ENCODE results near the gene CIITA. TPM values are rescaled to one million over a fixed set of nuclear protein-coding genes. Genes with fewer than 3 reads are reported as not detected.

The CIITA gene
- total RNA-seq, 1 experiment from 2014 or later: not detected

DNA sequence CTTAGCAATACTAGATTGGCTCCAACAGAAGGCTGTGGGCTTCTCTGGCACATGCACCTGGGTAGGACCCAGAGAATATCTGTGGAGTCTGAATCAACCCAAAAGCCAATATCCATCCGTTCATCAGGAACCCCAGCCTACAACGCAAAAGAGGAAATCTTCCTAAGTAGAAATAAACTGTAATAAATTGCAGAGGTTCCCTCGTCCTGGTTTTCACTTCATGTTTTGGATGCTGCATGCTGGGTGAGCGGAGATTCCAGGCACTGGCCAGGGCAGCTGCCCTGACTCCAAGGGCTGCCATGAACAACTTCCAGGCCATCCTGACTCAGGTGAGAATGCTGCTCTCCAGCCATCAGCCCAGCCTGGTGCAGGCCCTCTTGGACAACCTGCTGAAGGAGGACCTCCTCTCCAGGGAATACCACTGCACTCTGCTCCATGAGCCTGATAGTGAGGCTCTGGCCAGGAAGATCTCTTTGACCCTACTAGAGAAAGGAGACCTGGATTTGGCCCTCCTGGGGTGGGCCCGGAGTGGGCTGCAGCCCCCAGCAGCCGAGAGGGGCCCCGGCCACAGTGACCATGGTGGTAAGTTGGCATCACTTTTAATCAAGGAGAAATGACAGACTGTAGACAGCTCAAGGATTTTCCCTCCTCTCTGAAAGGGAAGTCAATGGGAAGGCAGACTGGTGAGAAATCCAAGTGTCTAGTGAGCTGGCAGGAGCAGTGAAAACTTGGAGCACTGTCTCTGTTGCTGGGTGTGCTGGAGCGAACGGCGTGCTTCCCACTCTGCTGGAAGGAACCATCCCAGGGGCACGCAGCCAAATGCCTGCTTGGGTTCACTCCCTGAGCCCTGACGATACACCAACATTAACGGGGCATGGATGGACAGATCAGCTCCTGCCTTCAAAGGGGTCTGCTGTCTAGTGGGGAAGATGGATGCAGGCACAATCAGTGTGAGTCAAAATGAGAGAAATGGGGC is 10.7 kb upstream of the CIITA start:
- Histone ChIP-seq H2AFZ (ENCODE audit: low read length) (no peak overlapping the region), H3K56ac (ENCODE audit: insufficient read length, low read depth, low read length) (no peak overlapping the region), H3K4me2 (ENCODE audit: insufficient read depth, insufficient read length, low read length) (no peak overlapping the region), H3K27me3 (ENCODE audit: insufficient read depth, low read length) (no peaks in the 10 kb centered on the region), H2BK5ac (ENCODE audit: insufficient read length, low read length) (no peak overlapping the region), H4K5ac (ENCODE audit: insufficient read length, low read depth, low read length) (no peak overlapping the region), H3K4ac (ENCODE audit: low read depth, low read length) (no peak overlapping the region), H3K18ac (ENCODE audit: insufficient read length, low read depth, low read length) (no peak overlapping the region), H3K27ac (ENCODE audit: insufficient read length, low read depth, low read length) (no peak overlapping the region), H3K79me1 (ENCODE audit: insufficient read depth, low read depth, low read length, poor library complexity, severe bottlenecking) (no peaks in the 10 kb centered on the region), H3K23ac (ENCODE audit: insufficient read length, low read depth, low read length) (no peak overlapping the region), H3T11ph (ENCODE audit: low read length) (no peak overlapping the region), H3K9me3 (ENCODE audit: control insufficient read depth, low read depth, low read length) (no peaks in the 10 kb centered on the region), H2BK15ac (ENCODE audit: low read depth, low read length) (no peak overlapping the region), H2BK12ac (ENCODE audit: insufficient read length, low read depth, low read length) (no peak overlapping the region), H3K9ac (ENCODE audit: extremely low read depth, insufficient read length, low read length) (no peak overlapping the region), H4K8ac (replicated peaks; ENCODE audit: insufficient read length, low read depth, low read length) (no peak overlapping the region), H4K91ac (ENCODE audit: insufficient read length, low read depth, low read length) (no peak overlapping the region), H4K20me1 (ENCODE audit: control insufficient read depth, insufficient read depth, insufficient read length) (no peaks in the 10 kb centered on the region), H2BK20ac (ENCODE audit: low read depth, low read length, poor library complexity, severe bottlenecking) (no peak overlapping the region), H3K79me2 (ENCODE audit: insufficient read depth, low read length) (no peaks in the 10 kb centered on the region), H3K4me1 (ENCODE audit: insufficient read depth, low read length) (no peaks in the 10 kb centered on the region; the same call in 1 of the 2 replicates), H3K14ac (ENCODE audit: insufficient read depth, low read length) (no peak overlapping the region; the same call in 1 of the 2 replicates), H2BK120ac (ENCODE audit: low read depth, low read length, poor library complexity, severe bottlenecking) (no peak overlapping the region), H3K23me2 (ENCODE audit: insufficient read length, low read depth, low read length, poor library complexity, severe bottlenecking) (no peaks in the 10 kb centered on the region), H2AK5ac (ENCODE audit: insufficient read length, low read length) (no peak overlapping the region)
- Mint-ChIP-seq H3K4me3 (no peak overlapping the region; a peak in 1 of 5 replicates), H3K27ac (peak overlapping the region in 1 of 3 experiments; percentile 68; a peak in 1 of 7 replicates), H3K27me3 (ENCODE audit: low read depth) (peaks cover 11% of the 10 kb centered on the region), H3K36me3 (ENCODE audit: insufficient read depth in 1 of 3, low read depth in 3 of 3) (no peaks in the 10 kb centered on the region), H3K4me1 (peaks cover 12 to 17% of the 10 kb centered on the region in 2 experiments), H3K9me3 (no peaks in the 10 kb centered on the region)
- DNase-seq: no peak
- TF ChIP-seq, protein P1, sequence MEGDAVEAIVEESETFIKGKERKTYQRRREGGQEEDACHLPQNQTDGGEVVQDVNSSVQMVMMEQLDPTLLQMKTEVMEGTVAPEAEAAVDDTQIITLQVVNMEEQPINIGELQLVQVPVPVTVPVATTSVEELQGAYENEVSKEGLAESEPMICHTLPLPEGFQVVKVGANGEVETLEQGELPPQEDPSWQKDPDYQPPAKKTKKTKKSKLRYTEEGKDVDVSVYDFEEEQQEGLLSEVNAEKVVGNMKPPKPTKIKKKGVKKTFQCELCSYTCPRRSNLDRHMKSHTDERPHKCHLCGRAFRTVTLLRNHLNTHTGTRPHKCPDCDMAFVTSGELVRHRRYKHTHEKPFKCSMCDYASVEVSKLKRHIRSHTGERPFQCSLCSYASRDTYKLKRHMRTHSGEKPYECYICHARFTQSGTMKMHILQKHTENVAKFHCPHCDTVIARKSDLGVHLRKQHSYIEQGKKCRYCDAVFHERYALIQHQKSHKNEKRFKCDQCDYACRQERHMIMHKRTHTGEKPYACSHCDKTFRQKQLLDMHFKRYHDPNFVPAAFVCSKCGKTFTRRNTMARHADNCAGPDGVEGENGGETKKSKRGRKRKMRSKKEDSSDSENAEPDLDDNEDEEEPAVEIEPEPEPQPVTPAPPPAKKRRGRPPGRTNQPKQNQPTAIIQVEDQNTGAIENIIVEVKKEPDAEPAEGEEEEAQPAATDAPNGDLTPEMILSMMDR (conservative IDR thresholded peaks at IDR 0.05): no peak
- WGBS (ENCODE audit: extremely low coverage, insufficient read length, low lambda C conversion rate): no CpG with 5 or more reads among the region's 13 CpGs
